ENCODE data around the gene PTPRT.

Gene PTPRT

GRCh38 chr20:43189554-43190331 is at the start of gene PTPRT:
TSS of gene PTPRT (minus strand) at chr20:43189906. CDS start at chr20:43189733, 173 bp downstream.
- Histone ChIP-seq H3K27me3 (ENCODE audit: control insufficient read depth, insufficient read depth, low read length) (peaks cover 87% of the 10 kb centered on the region), H3K4me3 (ENCODE audit: low read depth, low read length) (peak within 1 kb of the TSS; percentile 67), H3K9ac (ENCODE audit: low read length) (no peak within 1 kb of the TSS), H3K4me1 (ENCODE audit: control insufficient read depth, insufficient read depth, low read length) (peaks cover 5% of the 10 kb centered on the region; the same call in 1 of the 2 replicates), H3K9me3 (ENCODE audit: control insufficient read depth, insufficient read depth, low read depth, low read length) (no peaks in the 10 kb centered on the region), H3K27ac (ENCODE audit: low read depth, low read length) (no peak within 1 kb of the TSS), H3K36me3 (ENCODE audit: control insufficient read depth, insufficient read depth, low read length) (no peaks in the 10 kb centered on the region)

GRCh38 chr20:43238833-43239232 is 49.1 kb upstream of the PTPRT start:
- H3K4me1 ChIP-seq (ENCODE audit: control insufficient read depth, insufficient read depth, low read length), result peaks cover 16% of the 10 kb centered on the region
- no peaks in the 10 kb centered on the region for H3K36me3 ChIP-seq (ENCODE audit: control insufficient read depth, insufficient read depth, low read length)
- no peaks in the 10 kb centered on the region for H3K27me3 ChIP-seq (ENCODE audit: control insufficient read depth, insufficient read depth, low read length)
- H3K27ac ChIP-seq (ENCODE audit: low read depth, low read length), result no peak overlapping the region
- H3K4me3 ChIP-seq (ENCODE audit: low read depth, low read length), result no peak overlapping the region
- no peak overlapping the region for H3K9ac ChIP-seq (ENCODE audit: low read length)
- H3K9me3 ChIP-seq (ENCODE audit: control insufficient read depth, insufficient read depth, low read depth, low read length), result no peaks in the 10 kb centered on the region

- no peak overlapping the region for H3K27ac ChIP-seq (ENCODE audit: low read depth, low read length)
- no peaks in the 10 kb centered on the region for H3K36me3 ChIP-seq (ENCODE audit: control insufficient read depth, insufficient read depth, low read length)
- no peak overlapping the region; the same call in 1 of the 2 replicates for H3K4me3 ChIP-seq (ENCODE audit: low read depth, low read length)
- no peak overlapping the region for H3K9ac ChIP-seq (ENCODE audit: low read length)
- no peaks in the 10 kb centered on the region for H3K9me3 ChIP-seq (ENCODE audit: control insufficient read depth, insufficient read depth, low read depth, low read length)
- H3K27me3 ChIP-seq (ENCODE audit: control insufficient read depth, insufficient read depth, low read length), result no peaks in the 10 kb centered on the region
- peaks cover 14% of the 10 kb centered on the region for H3K4me1 ChIP-seq (ENCODE audit: control insufficient read depth, insufficient read depth, low read length)
These were observed 48.6 kb upstream of the PTPRT start for GRCh38 chr20:43238266-43238665.

- H3K9me3 ChIP-seq (ENCODE audit: control insufficient read depth, insufficient read depth, low read depth, low read length), result no peaks in the 10 kb centered on the region
- peaks cover 9% of the 10 kb centered on the region; the same call in 1 of the 2 replicates for H3K4me1 ChIP-seq (ENCODE audit: control insufficient read depth, insufficient read depth, low read length)
- no peaks in the 10 kb centered on the region for H3K27me3 ChIP-seq (ENCODE audit: control insufficient read depth, insufficient read depth, low read length)
- no peak overlapping the region for H3K27ac ChIP-seq (ENCODE audit: low read depth, low read length)
- no peak overlapping the region for H3K9ac ChIP-seq (ENCODE audit: low read length)
- no peak overlapping the region for H3K4me3 ChIP-seq (ENCODE audit: low read depth, low read length)
- no peaks in the 10 kb centered on the region for H3K36me3 ChIP-seq (ENCODE audit: control insufficient read depth, insufficient read depth, low read length)
These were observed 48.0 kb upstream of the PTPRT start for GRCh38 chr20:43237651-43238168.

GRCh38 chr20:43235998-43236397 is 46.3 kb upstream of the PTPRT start:
- Histone ChIP-seq H3K27me3 (ENCODE audit: control insufficient read depth, insufficient read depth, low read length) (no peaks in the 10 kb centered on the region), H3K9ac (ENCODE audit: low read length) (no peak overlapping the region)

GRCh38 chr20:43231829-43232228 is 42.1 kb upstream of the PTPRT start:
- no peak overlapping the region for H3K4me3 ChIP-seq (ENCODE audit: low read depth, low read length)
- no peak overlapping the region for H3K9ac ChIP-seq (ENCODE audit: low read length)
- H3K27ac ChIP-seq (ENCODE audit: low read depth, low read length), result no peak overlapping the region
- H3K27me3 ChIP-seq (ENCODE audit: control insufficient read depth, insufficient read depth, low read length), result no peaks in the 10 kb centered on the region
- no peaks in the 10 kb centered on the region for H3K36me3 ChIP-seq (ENCODE audit: control insufficient read depth, insufficient read depth, low read length)
- no peaks in the 10 kb centered on the region for H3K4me1 ChIP-seq (ENCODE audit: control insufficient read depth, insufficient read depth, low read length)
- no peaks in the 10 kb centered on the region for H3K9me3 ChIP-seq (ENCODE audit: control insufficient read depth, insufficient read depth, low read depth, low read length)

More at GRCh38 chr20:43235998-43236397, 46.3 kb upstream of the PTPRT start:
- peaks cover 9% of the 10 kb centered on the region; the same call in 1 of the 2 replicates for H3K4me1 ChIP-seq (ENCODE audit: control insufficient read depth, insufficient read depth, low read length)
- no peak overlapping the region for H3K27ac ChIP-seq (ENCODE audit: low read depth, low read length)
- no peaks in the 10 kb centered on the region for H3K36me3 ChIP-seq (ENCODE audit: control insufficient read depth, insufficient read depth, low read length)
- H3K4me3 ChIP-seq (ENCODE audit: low read depth, low read length), result no peak overlapping the region
- no peaks in the 10 kb centered on the region for H3K9me3 ChIP-seq (ENCODE audit: control insufficient read depth, insufficient read depth, low read depth, low read length)

- no peaks in the 10 kb centered on the region for H3K4me1 ChIP-seq (ENCODE audit: control insufficient read depth, insufficient read depth, low read length)
- H3K9ac ChIP-seq (ENCODE audit: low read length), result no peak overlapping the region
- no peaks in the 10 kb centered on the region for H3K27me3 ChIP-seq (ENCODE audit: control insufficient read depth, insufficient read depth, low read length)
- H3K4me3 ChIP-seq (ENCODE audit: low read depth, low read length), result no peak overlapping the region
- no peaks in the 10 kb centered on the region for H3K36me3 ChIP-seq (ENCODE audit: control insufficient read depth, insufficient read depth, low read length)
- H3K9me3 ChIP-seq (ENCODE audit: control insufficient read depth, insufficient read depth, low read depth, low read length), result no peaks in the 10 kb centered on the region
- H3K27ac ChIP-seq (ENCODE audit: low read depth, low read length), result no peak overlapping the region
These were observed 40.0 kb upstream of the PTPRT start for GRCh38 chr20:43229696-43230095.

- H3K27ac ChIP-seq (ENCODE audit: low read depth, low read length), result no peak overlapping the region
- H3K4me3 ChIP-seq (ENCODE audit: low read depth, low read length), result no peak overlapping the region
- peaks cover 3% of the 10 kb centered on the region; the same call in 1 of the 2 replicates for H3K27me3 ChIP-seq (ENCODE audit: control insufficient read depth, insufficient read depth, low read length)
- H3K4me1 ChIP-seq (ENCODE audit: control insufficient read depth, insufficient read depth, low read length), result no peaks in the 10 kb centered on the region
- no peaks in the 10 kb centered on the region for H3K9me3 ChIP-seq (ENCODE audit: control insufficient read depth, insufficient read depth, low read depth, low read length)
- no peaks in the 10 kb centered on the region for H3K36me3 ChIP-seq (ENCODE audit: control insufficient read depth, insufficient read depth, low read length)
- H3K9ac ChIP-seq (ENCODE audit: low read length), result no peak overlapping the region
These were observed 30.9 kb upstream of the PTPRT start for GRCh38 chr20:43220612-43221011.

GRCh38 chr20:43210901-43211300 is 21.2 kb upstream of the PTPRT start:
- Histone ChIP-seq H3K9ac (ENCODE audit: low read length) (no peak overlapping the region), H3K36me3 (ENCODE audit: control insufficient read depth, insufficient read depth, low read length) (no peaks in the 10 kb centered on the region), H3K27me3 (ENCODE audit: control insufficient read depth, insufficient read depth, low read length) (0 out of 2 replicates have a peak, but pooled peaks cover 2% of the 10 kb centered on the region), H3K27ac (ENCODE audit: low read depth, low read length) (no peak overlapping the region), H3K4me3 (ENCODE audit: low read depth, low read length) (no peak overlapping the region), H3K9me3 (ENCODE audit: control insufficient read depth, insufficient read depth, low read depth, low read length) (peaks cover 3% of the 10 kb centered on the region; the same call in 1 of the 2 replicates), H3K4me1 (ENCODE audit: control insufficient read depth, insufficient read depth, low read length) (no peaks in the 10 kb centered on the region)

- no peaks in the 10 kb centered on the region for H3K36me3 ChIP-seq (ENCODE audit: control insufficient read depth, insufficient read depth, low read length)
- no peak overlapping the region for H3K9ac ChIP-seq (ENCODE audit: low read length)
- peaks cover 13% of the 10 kb centered on the region; the same call in 1 of the 2 replicates for H3K9me3 ChIP-seq (ENCODE audit: control insufficient read depth, insufficient read depth, low read depth, low read length)
- H3K27ac ChIP-seq (ENCODE audit: low read depth, low read length), result no peak overlapping the region
- no peaks in the 10 kb centered on the region for H3K4me1 ChIP-seq (ENCODE audit: control insufficient read depth, insufficient read depth, low read length)
- 0 out of 2 replicates have a peak, but pooled peaks cover 2% of the 10 kb centered on the region for H3K27me3 ChIP-seq (ENCODE audit: control insufficient read depth, insufficient read depth, low read length)
- H3K4me3 ChIP-seq (ENCODE audit: low read depth, low read length), result no peak overlapping the region
These were observed 20.1 kb upstream of the PTPRT start for GRCh38 chr20:43209831-43210230.

- H3K9me3 ChIP-seq (ENCODE audit: control insufficient read depth, insufficient read depth, low read depth, low read length), result peaks cover 15% of the 10 kb centered on the region; the same call in 1 of the 2 replicates
- no peak overlapping the region for H3K27ac ChIP-seq (ENCODE audit: low read depth, low read length)
- H3K36me3 ChIP-seq (ENCODE audit: control insufficient read depth, insufficient read depth, low read length), result no peaks in the 10 kb centered on the region
- H3K27me3 ChIP-seq (ENCODE audit: control insufficient read depth, insufficient read depth, low read length), result peaks cover 7% of the 10 kb centered on the region
- no peaks in the 10 kb centered on the region for H3K4me1 ChIP-seq (ENCODE audit: control insufficient read depth, insufficient read depth, low read length)
- no peak overlapping the region for H3K9ac ChIP-seq (ENCODE audit: low read length)
- no peak overlapping the region for H3K4me3 ChIP-seq (ENCODE audit: low read depth, low read length)
These were observed 16.0 kb upstream of the PTPRT start for GRCh38 chr20:43205699-43206098.

Data from HUES6 (cell line).